Testis (tissue), 2 donors: ENCODE results near the gene LPAR3.
A peak's percentile ranks its signal among the peaks of the same experiment; 100 is the strongest.

Source experiments
- POLR2A ChIP-seq: fragments of 450-650 bp; IDR thresholded peaks from one replicate; pipeline ENCODE4 v1.6.1; 2017; ENCODE audit warnings: antibody characterized with exemption, mild to moderate bottlenecking, moderate library complexity
- TF ChIP-seq, protein P1 (sequence below), 3 experiments: fragments of 450-650 bp in 2 of 3; fragments of 200-600 bp in 1 of 3; sonication (generic) in 1 of 3; IDR thresholded peaks; one replicate each; pipeline ENCODE4 v1.5.1; 2016 to 2019; ENCODE audit warnings: antibody characterized with exemption in 3 of 3, mild to moderate bottlenecking in 2 of 3, moderate library complexity in 1 of 3

GRCh38 chr1:84781946-84782771 lies 110.8 kb downstream of the LPAR3 start:
- no peak for TF ChIP-seq POLR2A
- TF ChIP-seq, protein P1, sequence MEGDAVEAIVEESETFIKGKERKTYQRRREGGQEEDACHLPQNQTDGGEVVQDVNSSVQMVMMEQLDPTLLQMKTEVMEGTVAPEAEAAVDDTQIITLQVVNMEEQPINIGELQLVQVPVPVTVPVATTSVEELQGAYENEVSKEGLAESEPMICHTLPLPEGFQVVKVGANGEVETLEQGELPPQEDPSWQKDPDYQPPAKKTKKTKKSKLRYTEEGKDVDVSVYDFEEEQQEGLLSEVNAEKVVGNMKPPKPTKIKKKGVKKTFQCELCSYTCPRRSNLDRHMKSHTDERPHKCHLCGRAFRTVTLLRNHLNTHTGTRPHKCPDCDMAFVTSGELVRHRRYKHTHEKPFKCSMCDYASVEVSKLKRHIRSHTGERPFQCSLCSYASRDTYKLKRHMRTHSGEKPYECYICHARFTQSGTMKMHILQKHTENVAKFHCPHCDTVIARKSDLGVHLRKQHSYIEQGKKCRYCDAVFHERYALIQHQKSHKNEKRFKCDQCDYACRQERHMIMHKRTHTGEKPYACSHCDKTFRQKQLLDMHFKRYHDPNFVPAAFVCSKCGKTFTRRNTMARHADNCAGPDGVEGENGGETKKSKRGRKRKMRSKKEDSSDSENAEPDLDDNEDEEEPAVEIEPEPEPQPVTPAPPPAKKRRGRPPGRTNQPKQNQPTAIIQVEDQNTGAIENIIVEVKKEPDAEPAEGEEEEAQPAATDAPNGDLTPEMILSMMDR (IDR thresholded peaks at IDR 0.05), result peak in 2 of 3 experiments; percentile 27 to 41
